Activated CD4-positive, alpha-beta T cell treated with anti-CD3 and anti-CD28 coated beads, Interleukin-2, amount 50 U/mL, for 48 hours (primary cell): Measurements from ENCODE around the gene MEGF6.

Experiments used
- DNase-seq, 2 experiments: peaks; one replicate each; pipeline ENCODE4 v3.0.0-alpha.2; 2020

The MEGF6 gene

DNA sequence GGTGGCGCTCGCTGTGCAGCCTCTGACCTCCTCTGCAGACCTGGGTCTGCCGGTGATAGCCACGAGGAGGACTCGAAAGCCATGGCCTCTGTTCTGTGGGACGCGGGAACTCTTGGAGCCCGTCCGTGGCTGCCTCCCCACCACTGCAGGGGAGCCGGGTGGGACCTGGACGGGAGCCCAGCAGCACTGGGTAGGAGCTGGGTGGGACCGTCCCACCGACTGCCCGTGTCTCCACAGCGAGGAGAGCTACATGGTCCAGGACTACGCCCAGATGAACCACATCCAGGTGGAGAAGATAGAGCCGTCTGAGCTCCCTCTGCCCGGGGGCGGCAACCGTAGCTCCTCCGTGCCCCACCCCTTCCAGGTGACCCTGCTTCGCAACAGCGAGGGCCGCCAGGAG lies 133.1 kb downstream of the MEGF6 start:
- no peak for DNase-seq

DNA sequence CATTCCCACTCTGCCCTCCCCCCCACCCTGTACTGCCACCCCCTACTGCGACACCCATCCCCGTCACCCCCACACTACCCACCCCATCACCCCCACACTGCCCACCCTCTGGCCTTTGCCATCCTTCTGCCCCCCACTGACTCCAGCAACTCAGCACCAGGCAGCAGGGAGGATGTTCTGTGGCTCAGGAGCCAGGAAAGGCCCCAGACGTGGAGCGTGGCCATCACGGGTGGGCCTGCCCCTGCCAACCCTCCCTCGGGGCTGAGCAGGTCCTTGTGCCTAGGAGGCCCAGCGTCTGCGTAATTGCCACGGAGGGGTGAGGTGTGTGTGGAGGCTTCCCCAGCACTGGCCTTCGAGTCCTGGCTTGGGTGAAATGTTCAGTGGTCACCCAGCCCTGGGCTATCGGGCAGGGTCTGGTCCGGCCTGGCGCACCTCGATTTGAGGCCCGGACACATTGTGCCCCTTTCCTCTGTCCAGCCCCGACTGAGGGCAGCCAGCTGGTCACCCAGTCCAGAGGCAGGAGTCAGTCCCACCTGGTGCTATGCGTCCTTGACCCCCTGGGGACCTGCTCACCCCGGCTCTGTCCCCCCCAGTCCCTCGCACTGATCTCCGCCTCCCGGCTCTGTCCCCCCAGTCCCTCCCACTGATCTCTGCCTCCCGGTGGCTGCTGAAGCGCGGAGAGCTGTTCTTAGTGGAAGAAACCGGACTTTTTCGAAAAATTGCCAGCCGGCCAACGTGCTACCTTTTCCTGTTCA lies 133.9 kb downstream of the MEGF6 start:
- DNase-seq: no peak

DNA sequence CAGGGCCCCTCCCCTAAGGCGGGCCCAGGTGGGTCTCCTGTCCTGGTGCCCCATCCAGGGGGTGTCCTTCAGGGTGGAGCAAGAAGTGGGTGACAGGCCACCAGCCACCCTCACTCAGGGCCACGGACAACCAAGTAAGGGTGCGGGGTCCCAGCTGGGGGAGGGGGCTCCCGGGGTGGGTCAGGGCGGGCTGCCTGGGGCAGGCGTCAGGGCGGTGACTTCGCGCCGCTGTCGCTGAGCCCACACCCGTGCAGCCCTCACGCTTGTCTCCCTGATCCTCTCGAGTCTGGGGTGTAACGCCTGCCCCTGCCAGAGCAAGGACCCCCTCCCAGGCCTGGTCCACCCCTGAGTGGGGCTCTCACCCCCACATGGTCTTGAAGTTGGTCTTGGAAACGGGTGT lies 134.6 kb downstream of the MEGF6 start:
- DNase-seq: no peak

DNA sequence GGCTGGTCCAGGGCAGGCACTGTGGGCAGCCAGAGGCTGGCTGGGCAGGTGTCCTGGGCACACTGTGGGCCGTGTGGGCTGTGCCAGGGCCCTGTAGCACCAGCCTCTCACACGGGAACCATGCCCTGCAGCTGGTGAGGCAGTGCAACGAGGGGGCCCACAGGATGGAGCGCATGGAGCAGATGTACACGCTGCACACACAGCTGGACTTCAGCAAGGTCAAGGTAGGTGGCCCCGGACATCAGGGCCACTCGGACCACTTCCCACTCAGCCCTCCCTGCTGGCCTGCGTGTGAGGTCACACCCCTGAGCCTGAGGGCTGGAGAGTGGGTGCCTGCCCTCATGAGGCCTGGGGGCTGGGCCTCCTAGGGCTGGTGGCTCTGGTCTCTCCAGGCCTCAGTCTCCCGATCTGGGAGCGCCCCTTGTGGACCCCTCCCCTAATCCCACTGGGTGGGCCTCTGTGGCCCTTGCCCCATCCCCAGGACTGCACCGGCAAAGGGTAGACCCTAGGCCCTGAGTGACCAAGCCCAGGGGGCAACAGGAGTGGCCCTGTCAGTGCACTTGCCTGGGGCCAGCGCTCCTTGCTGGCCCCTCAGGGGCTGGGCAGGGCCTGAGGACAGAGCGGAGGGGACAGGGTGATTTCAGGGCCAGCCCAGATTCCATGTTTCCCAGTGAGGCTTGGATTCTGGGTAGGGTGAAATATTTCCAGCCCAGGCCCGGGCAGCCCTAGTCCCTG lies 135.3 kb downstream of the MEGF6 start:
- no peak for DNase-seq

DNA sequence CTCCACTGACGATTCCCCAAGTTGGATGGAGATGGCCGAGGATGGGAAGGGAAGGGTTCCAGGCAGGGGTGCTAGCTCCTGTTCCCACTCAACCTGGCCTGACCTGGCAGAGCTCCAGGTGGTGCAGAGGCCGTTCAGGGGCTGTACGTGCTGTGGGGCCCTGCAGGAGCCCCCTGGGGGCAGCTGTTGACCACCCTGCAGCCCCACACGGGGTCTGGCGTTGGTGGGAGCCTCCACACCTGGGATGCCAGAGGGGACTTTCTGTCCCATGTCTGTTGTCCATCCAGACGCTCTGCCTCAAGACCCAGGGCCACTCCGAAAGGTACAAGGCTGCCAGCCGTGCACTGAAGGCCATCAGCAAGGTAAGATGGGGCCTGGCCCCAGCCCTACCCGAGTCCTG lies 136.9 kb downstream of the MEGF6 start:
- DNase-seq: no peak

DNA sequence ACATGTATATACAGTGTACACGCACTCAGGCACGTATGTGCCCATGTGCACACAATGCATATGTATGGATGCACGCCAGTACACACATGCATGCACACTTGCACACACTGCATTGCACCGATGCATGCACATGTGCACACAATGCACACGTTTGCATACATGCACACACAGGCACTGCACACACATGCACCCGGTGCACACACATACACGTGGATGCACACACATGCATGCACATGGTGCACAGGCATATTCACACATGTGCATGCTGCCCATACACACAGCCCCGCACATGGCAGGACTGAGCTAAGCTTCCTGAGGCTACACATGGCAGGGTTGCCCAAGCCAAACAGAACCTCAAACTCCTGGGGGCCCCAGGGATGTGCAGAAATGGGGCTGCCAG lies 137.3 kb downstream of the MEGF6 start:
- no peak for DNase-seq

DNA sequence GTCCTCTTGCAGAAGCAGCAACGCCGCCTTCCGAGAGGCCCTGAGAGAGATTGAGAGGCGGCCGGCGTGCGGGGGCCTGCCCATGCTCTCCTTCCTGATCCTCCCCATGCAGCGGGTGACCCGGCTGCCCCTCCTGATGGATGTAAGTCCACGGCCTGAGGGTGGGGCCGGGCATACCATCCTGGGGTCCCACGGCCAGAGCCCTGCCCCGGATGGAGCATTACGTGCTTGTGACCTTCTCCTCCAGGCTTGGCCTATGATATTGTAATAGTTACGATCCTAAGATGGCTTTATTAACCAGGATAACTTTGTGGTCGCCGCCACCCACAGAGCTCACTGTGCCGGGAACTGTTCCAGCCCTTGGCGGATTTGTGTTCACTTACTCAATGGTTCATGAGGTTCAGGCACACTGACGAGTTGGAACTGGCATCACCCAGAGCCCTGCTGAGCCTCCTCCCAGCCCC lies 137.9 kb downstream of the MEGF6 start:
- DNase-seq: no peak

DNA sequence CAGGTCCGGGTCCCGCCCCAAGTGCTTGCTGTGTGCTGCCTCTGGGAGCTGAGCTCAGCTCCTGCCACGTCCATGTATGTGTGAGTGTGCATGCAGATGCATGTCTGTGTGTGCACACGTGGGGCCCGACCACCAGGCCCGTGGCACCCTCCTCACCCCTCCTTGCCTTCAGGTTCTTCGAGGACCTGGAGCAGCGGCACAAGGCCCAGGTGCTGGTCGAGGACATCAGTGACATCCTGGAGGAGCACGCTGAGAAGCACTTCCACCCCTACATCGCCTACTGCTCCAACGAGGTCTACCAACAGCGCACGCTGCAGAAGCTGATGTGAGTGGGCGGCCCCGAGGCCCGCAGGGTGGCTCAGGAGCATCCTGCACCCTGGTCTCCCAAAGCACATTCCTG lies 138.4 kb downstream of the MEGF6 start:
- no peak for DNase-seq

DNA sequence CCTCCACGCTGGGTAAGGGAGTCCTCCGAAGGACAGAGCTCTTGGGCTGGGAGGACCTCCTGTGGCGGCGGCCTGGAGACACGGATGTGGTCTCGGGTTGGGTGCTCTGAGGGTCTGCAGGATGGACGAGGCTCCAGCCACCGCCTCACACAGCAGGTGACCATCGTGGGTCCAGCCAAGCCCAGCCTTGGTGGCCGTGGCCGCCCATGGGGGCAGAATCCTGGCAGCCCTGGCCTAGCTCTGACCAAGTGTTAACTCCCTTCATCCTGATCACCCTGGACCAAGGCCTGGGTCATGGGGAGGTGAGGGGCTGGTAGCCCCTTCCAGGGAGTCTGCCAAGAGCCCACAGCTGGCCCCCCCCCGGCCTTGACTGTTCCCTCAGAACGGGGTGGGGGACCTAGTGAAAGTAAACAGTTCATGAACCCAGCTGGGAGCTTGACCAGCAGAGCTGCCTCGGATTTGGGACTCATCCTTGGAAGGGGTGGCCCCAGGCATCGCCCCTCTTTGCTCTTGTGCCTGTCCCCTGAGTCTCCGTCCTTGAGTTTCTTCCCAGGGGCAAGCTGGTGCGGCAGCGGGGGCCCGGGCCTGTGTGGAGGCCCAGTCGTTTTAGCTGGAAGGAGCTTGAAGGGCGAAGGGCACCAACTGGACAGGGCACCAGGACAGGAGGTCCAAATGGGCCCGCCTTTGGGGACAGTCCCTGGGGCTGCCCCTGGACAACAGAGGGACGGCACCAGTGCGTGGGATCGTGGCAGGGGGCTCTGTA lies 139.0 kb downstream of the MEGF6 start:
- DNase-seq: no peak

DNA sequence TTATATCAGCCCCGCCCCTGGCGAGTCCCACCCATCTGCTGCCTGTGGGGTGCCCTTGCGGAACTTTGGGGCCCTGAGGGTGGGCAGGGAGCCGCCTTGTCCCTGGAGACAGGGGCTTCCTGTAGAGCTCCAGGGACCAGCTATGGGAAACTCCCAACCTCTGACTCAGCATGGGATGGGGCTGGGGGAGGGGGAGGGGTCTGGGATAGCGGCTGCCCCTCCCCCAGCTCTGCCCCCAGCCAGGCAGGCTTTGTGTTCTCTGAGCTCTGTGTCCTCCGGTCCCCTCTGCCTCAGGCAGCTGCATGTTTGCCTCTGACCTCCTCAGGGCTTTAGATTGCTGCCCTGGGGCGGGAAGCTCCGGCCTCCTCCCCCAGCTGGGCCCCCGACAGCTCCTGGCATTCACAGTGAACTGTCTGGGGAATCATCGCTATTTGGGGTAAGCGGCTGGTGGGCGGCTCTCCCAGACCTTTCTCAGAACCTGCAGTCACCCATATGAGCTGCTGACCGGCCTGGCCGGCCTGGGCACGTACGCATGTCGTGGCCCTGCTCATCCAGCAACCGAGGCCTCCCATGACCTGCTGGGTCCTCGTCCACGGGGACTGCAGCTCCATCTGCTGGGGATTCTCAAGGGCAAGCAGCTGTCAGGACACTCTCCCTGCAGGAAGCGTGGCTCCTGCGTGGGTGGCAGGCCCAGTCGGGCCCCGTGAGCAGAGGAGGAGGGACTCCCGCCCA lies 139.8 kb downstream of the MEGF6 start:
- no peak for DNase-seq

DNA sequence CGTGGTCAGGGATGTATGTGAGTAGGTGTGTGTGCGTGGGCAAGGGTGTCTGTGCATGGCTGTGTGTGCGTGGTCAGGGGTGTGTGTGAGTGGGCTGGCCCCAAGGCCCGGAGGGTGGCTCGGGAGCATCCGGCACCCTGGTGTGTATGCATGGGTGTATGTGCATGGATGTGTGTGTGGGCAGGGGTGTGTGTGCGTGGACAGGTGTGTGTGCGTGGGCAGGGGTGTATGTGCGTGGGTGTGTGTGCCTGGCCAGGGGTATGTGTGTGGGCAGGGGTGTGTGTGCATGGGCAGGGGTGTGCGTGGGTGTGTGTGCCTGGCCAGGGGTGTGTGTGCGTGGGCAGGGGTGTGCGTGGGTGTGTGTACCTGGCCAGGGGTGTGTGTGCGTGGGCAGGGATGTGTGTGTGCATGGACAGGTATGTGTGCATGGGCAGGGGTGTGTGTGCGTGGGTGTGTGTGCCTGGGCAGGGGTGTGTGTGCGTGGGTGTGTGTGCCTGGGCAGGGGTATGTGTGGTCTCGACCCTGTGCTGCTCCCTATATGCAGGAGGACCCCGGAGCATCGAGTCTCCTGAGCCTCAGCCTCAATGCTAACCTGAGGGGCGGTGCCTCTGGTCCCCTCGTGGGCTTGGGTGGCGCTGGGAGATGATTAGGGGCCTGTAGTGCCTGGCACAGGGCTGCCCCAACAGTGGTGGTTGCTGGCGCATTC lies 140.5 kb downstream of the MEGF6 start:
- DNase-seq: no peak

DNA sequence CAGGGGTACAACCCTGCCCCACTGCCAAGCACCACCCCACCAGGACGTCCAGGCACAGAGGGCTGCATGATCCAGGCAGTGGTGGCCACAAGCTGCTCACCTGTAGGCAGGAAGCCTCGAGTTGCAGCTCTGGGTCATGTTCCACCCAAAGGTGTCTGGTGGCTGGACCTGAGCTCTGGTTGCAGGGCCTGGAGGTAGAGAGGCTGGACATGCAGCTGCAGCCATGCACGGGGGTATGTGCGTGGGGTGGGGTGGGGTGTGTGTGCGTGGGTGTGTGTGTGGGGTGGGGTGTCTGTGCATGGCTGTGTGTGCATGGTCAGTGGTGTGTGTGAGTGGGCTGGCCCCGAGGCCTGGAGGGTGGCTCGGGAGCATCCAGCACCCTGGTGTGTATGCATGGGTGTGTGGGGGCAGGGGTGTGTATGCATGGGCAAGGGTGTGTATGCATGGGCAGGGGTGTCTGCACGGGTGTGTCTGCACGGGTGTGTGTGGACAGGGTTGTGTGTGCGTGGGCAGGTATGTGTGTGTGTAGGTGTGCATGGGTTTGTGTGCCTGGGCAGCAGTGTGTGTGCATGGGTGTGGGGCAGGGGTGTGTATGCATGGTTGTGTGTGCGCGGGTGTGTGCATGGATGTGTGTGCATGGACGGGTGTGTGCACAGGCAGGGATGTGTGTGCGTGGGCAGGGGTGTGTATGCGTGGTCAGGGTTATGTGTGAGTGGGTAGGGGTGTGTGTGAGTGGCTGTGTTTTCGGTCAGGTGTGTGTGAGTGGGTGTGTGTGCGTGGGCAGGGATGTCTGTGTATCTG lies 141.3 kb downstream of the MEGF6 start:
- no peak for DNase-seq

DNA sequence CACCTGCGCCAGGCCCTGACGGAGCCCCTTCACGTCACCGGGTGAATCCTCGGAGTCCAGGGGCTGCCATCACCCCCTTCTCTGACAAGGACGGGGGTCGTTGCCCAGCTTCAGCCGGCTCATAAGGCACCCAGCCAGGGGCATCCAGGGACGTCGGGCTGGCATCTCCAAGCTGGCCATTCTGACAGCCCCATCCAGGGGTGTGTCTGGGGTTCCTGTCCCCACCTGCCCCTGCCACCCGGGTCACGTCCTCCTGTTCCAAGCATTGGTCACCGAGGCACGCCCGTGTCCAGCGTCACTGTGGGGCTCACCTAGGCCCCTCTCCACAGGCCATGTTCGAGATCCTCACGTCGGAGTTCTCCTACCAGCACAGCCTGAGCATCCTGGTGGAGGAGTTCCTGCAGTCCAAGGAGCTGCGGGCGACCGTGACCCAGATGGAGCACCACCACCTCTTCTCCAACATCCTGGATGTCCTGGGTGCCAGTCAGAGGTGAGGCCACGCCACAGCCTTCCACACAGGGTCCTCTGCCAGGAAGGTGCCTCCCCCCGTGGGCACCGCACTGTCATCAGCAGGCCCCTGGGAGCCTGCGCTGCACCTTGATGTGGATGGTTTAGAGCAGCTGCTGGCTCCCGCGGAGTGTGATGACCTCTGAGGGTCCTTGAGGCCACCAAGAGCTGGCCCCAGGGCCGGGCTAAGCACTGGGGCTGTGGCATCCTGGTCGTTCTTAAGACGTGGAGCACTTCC lies 142.0 kb downstream of the MEGF6 start:
- DNase-seq: no peak

DNA sequence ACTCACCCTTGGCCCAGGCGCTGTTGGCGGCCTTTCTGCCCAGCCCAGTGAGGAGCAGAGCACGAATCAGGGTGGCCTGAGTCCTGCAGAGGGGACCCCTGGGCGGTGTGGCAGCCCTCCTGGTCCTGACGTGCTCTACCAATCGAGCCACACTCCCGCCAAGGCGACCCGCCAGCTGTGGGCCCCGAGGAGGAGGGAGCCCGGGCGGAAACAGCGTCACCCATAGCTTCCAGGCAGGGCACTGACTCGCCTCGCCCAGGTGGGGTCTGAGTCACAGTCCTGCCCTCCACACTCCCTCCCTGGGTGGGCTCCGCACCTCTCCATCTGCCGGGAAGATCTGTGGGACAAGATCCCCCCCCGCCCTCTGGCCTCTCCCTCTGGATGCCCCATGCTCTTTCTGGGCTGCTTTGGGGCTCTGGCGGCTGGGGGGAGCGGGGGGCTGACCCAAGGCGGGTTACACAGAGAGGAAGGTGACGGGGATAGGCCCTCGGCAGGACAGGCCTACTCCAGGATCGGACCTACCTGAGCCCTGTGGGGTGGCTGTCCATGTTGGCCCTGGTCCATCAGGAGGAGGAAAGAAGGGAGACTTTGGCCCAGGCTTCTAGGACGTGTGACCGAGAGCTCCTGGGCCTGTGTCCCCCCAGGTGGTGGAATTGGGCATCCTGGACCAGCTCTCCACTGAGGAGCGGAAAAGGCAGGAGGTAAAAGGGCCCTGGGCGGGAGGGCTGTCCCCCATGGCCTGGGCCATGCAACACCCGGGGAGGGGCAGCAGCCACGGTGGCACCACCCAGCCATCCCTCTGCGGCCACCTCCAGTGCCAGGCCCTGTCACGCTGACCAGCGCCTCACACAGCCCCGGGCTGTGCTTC lies 142.8 kb downstream of the MEGF6 start:
- no peak for DNase-seq

DNA sequence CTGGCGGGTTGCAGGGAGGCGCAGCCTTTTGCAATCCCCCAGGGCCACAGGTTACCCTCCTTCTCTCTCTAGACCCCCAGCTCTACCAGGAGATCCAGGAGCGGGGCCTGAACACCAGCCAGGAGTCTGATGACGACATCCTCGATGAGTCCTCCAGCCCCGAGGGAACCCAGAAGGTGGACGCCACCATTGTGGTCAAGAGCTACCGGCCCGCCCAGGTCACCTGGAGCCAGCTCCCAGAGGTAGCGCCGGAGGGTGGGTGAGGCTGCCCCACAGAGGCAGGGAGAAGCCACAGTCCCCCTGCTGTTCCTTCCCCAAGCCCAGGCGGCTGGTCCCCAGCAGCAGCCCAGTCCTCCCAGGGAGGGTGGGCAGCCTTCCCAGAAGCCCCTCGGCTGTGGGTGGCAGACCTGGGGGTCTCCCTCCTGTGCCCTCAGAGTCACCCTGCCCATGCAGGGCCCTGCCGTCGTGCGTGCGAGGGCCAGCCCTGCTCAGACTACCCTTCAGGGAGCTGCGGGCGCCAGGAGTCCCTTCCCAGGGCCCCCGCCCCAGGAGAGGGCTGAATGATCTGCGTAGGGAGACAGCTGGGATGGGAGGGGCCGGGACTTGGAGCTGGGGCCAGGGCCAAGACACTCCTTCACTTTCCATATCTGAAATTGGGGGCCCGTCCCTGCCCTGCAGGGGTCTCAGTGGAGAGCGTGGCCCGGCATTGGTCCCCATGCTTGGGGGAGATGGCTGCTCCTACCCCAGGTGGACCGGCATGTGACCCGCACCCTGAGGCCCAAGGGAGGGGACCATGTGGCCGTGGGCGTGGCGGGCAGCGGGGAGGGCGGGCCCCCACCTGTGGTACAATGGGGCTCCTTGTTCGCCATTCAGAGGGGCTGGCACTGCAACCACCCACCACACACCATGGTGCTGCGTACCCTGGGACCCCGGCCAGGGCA lies 143.9 kb downstream of the MEGF6 start:
- DNase-seq: no peak

DNA sequence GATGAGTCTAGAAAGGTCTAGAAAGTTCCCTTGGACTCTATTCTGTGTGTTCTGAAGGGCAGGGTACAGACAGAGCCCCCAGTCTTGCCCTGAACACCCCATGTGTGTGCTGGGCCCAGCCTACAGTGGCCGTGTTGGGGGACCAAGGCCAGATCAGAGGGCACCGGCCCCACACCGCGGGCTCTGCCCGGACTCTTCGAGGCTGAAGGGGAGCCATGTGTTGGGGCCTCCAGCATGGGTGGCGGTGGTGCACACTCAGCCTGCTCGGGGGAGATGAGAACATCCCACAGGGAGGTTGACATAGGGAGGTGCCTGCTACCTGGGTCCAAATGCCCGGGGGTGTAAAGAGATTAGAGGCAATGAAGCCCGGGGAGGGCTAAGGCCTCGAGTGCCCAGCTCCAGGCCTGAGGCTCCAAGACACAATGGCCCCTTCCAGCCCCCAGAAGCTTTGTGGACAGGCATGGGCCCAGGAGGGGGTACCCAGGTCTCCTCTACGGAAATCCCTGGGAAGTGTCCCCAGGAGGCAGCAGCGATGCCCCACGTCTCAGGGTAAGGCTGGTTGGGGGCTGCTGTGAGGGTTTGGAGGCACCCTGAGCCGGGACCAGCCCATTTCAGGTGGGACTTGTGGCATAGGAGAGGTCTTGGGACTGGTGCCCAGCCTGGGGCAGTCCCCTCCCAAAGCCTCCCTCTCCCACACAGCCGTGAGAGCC lies 144.8 kb downstream of the MEGF6 start:
- no peak for DNase-seq

DNA sequence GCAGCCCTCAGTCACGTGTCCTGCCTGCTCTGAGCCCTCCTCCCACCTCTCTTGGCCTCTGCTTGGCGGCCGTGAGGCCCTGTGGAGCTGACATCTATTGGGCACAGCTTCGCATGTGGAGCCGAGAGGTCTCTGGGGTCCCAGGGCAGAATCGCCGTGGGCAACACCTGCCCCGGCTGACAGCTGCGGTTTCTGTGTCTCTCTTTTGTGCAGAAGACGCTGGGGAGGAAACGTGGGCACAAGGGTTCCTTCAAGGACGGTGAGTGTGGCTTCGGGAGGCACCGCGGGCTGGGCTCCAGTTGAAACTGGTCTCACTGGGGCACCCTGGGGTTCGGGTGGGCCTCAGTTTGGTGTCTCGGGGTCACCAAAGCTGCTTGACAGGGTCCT lies 145.4 kb downstream of the MEGF6 start:
- no peak for DNase-seq
